ENCODE results near the gene TNFAIP8L2. TPM values are rescaled to one million over a fixed set of nuclear protein-coding genes. Genes with fewer than 3 reads are reported as not detected.

TNFAIP8L2 gene
- total RNA-seq, 5 donors from 2014 or later (not counting 1 experiment from before 2014, with no cell fraction given), result 3.7 to 41.2 (median 38.8) TPM

GRCh38 chr1:151130987-151131586, 25.4 kb upstream of the TNFAIP8L2 start:
- no peaks in the 10 kb centered on the region for H3K9me3 ChIP-seq
- H3K4me3 ChIP-seq (ENCODE audit: control insufficient read depth in 1 of 2, extremely low read depth in 1 of 2, low read length in 1 of 2), result peak overlapping the region; percentile 27 to 64
- ChIA-PET POLR2A (interaction anchor here (0.5 to 0.7 kb wide), 4 partner anchors 11 to 156 kb away, joined by 3 to 8 read pairs (median 6); partner anchors contain the start of gene CERS2 (in 1 of the 2)), CTCF (interaction anchor here (0.6 to 1.5 kb wide), 6 partner anchors 15 to 535 kb away, joined by 3 to 8 read pairs (median 4); no protein-coding TSS in a partner anchor)
- Mint-ChIP-seq H3K4me3 (peak overlapping the region; percentile 71 to 77 (median 76)), H3K9me3 (no peaks in the 10 kb centered on the region), H3K36me3 (no peaks in the 10 kb centered on the region), H3K4me1 (peaks cover 7 to 14% (median 13%) of the 10 kb centered on the region in 3 donors), H3K27ac (peak overlapping the region; percentile 52 to 82), H3K27me3 (peaks cover 0 to 4% of the 10 kb centered on the region in 2 donors)
- peak; percentile 55 to 91 (median 81) for DNase-seq
- no peak overlapping the region for H3K27ac ChIP-seq (ENCODE audit: low read length)
- ATAC-seq (replicated peaks in 1 of 4), result peak; percentile 97 to 100 (median 99)
- H3K36me3 ChIP-seq (ENCODE audit: control insufficient read depth in 2 of 2, extremely low read depth in 1 of 2, insufficient read depth in 1 of 2, low read length in 1 of 2), result peaks cover 0 to under 1% of the 10 kb centered on the region in 2 donors
- WGBS (ENCODE audit: insufficient coverage), result 19% methylated on average over 44 of the region's 45 CpGs
- H3K27me3 ChIP-seq (replicated peaks in 1 of 2; ENCODE audit: control insufficient read depth in 2 of 2, extremely low read depth in 1 of 2, insufficient read depth in 2 of 2, low read length in 1 of 2), result peaks cover 0 to 13% of the 10 kb centered on the region in 2 experiments
- peaks cover 2 to 11% of the 10 kb centered on the region in 2 experiments for H3K4me1 ChIP-seq (ENCODE audit: control insufficient read depth in 1 of 2, extremely low read depth in 1 of 2, insufficient read depth in 2 of 2, low read length in 2 of 2)

GRCh38 chr1:151131701-151132334, 24.6 kb upstream of the TNFAIP8L2 start:
- peak overlapping the region; percentile 27 to 64 for H3K4me3 ChIP-seq (ENCODE audit: control insufficient read depth in 1 of 2, extremely low read depth in 1 of 2, low read length in 1 of 2)
- ChIA-PET CTCF (interaction anchor here (0.6 to 1.5 kb wide), 6 partner anchors 16 to 536 kb away, joined by 3 to 8 read pairs (median 4); no protein-coding TSS in a partner anchor), POLR2A (interaction anchor here (0.5 to 0.7 kb wide), 3 partner anchors 10 to 98 kb away, joined by 3 to 4 read pairs (median 3); no protein-coding TSS in a partner anchor)
- Mint-ChIP-seq H3K27me3 (peaks cover 0 to 4% of the 10 kb centered on the region in 2 donors), H3K27ac (peak overlapping the region; percentile 24 to 82), H3K4me3 (peak overlapping the region; percentile 71 to 77 (median 76)), H3K36me3 (peaks cover 5% of the 10 kb centered on the region), H3K9me3 (no peaks in the 10 kb centered on the region), H3K4me1 (peaks cover 7 to 14% (median 13%) of the 10 kb centered on the region in 3 donors)
- ATAC-seq (replicated peaks in 1 of 4) (no peak), DNase-seq (no peak)
- H3K27ac ChIP-seq (ENCODE audit: low read length), result no peak overlapping the region
- no peaks in the 10 kb centered on the region for H3K9me3 ChIP-seq
- WGBS (ENCODE audit: insufficient coverage), result 81% methylated on average over 27 of the region's 39 CpGs
- peaks cover 0 to 13% of the 10 kb centered on the region in 2 experiments for H3K27me3 ChIP-seq (replicated peaks in 1 of 2; ENCODE audit: control insufficient read depth in 2 of 2, extremely low read depth in 1 of 2, insufficient read depth in 2 of 2, low read length in 1 of 2)
- H3K4me1 ChIP-seq (ENCODE audit: control insufficient read depth in 1 of 2, extremely low read depth in 1 of 2, insufficient read depth in 2 of 2, low read length in 2 of 2), result peaks cover 2 to 11% of the 10 kb centered on the region in 2 experiments
- no peaks in the 10 kb centered on the region for H3K36me3 ChIP-seq (ENCODE audit: control insufficient read depth in 2 of 2, extremely low read depth in 1 of 2, insufficient read depth in 1 of 2, low read length in 1 of 2)

GRCh38 chr1:151132335-151133017, 24.0 kb upstream of the TNFAIP8L2 start:
- DNase-seq (no peak), ATAC-seq (replicated peaks in 1 of 4) (no peak)
- H3K27ac Mint-ChIP-seq, result no peak overlapping the region
- Histone ChIP-seq H3K4me3 (ENCODE audit: control insufficient read depth in 1 of 2, extremely low read depth in 1 of 2, low read length in 1 of 2) (no peak overlapping the region), H3K36me3 (ENCODE audit: control insufficient read depth in 2 of 2, extremely low read depth in 1 of 2, insufficient read depth in 1 of 2, low read length in 1 of 2) (no peaks in the 10 kb centered on the region), H3K9me3 (no peaks in the 10 kb centered on the region), H3K27ac (ENCODE audit: low read length) (no peak overlapping the region), H3K4me1 (ENCODE audit: control insufficient read depth in 1 of 2, extremely low read depth in 1 of 2, insufficient read depth in 2 of 2, low read length in 2 of 2) (peaks cover 2 to 11% of the 10 kb centered on the region in 2 experiments), H3K27me3 (replicated peaks in 1 of 2; ENCODE audit: control insufficient read depth in 2 of 2, extremely low read depth in 1 of 2, insufficient read depth in 2 of 2, low read length in 1 of 2) (peaks cover 0 to 13% of the 10 kb centered on the region in 2 experiments)
- H3K27me3 Mint-ChIP-seq, result peaks cover 0 to 4% of the 10 kb centered on the region in 2 donors
- H3K4me1 Mint-ChIP-seq, result peaks cover 7 to 14% (median 13%) of the 10 kb centered on the region in 3 donors
- ChIA-PET POLR2A (no interaction called here), CTCF (no interaction called here)
- 97% methylated on average over 61 of the region's 74 CpGs for WGBS (ENCODE audit: insufficient coverage)
- H3K9me3 Mint-ChIP-seq, result no peaks in the 10 kb centered on the region
- H3K4me3 Mint-ChIP-seq, result peak overlapping the region in 2 of 3 donors; percentile 71 to 77
- H3K36me3 Mint-ChIP-seq, result peaks cover 6% of the 10 kb centered on the region

- Histone ChIP-seq H3K36me3 (ENCODE audit: control insufficient read depth in 2 of 2, extremely low read depth in 1 of 2, insufficient read depth in 1 of 2, low read length in 1 of 2) (no peaks in the 10 kb centered on the region), H3K27ac (ENCODE audit: low read length) (no peak overlapping the region), H3K4me3 (ENCODE audit: control insufficient read depth in 1 of 2, extremely low read depth in 1 of 2, low read length in 1 of 2) (no peak overlapping the region), H3K9me3 (no peaks in the 10 kb centered on the region), H3K27me3 (replicated peaks in 1 of 2; ENCODE audit: control insufficient read depth in 2 of 2, extremely low read depth in 1 of 2, insufficient read depth in 2 of 2, low read length in 1 of 2) (peaks cover 0 to 13% of the 10 kb centered on the region in 2 experiments), H3K4me1 (ENCODE audit: control insufficient read depth in 1 of 2, extremely low read depth in 1 of 2, insufficient read depth in 2 of 2, low read length in 2 of 2) (peaks cover 2 to 11% of the 10 kb centered on the region in 2 experiments)
- H3K36me3 Mint-ChIP-seq, result peaks cover 6% of the 10 kb centered on the region
- H3K4me1 Mint-ChIP-seq, result peaks cover 7 to 14% (median 13%) of the 10 kb centered on the region in 3 donors
- DNase-seq (no peak), ATAC-seq (replicated peaks in 1 of 4) (no peak)
- 97% methylated on average over 49 of the region's 65 CpGs for WGBS (ENCODE audit: insufficient coverage)
- POLR2A ChIA-PET, result no interaction called here
- H3K9me3 Mint-ChIP-seq, result no peaks in the 10 kb centered on the region
- H3K27ac Mint-ChIP-seq, result no peak overlapping the region
- CTCF ChIA-PET, result interaction anchor here in 1 of 2 donors (0.6 kb wide), 1 partner anchor 248 kb away, joined by 3 read pairs; no protein-coding TSS in a partner anchor
- no peak overlapping the region for H3K4me3 Mint-ChIP-seq
- H3K27me3 Mint-ChIP-seq, result peaks cover 0 to 4% of the 10 kb centered on the region in 2 donors
These were observed 23.2 kb upstream of the TNFAIP8L2 start for GRCh38 chr1:151133018-151133806.

- Mint-ChIP-seq H3K4me3 (no peak overlapping the region), H3K27ac (peak overlapping the region in 1 of 2 donors; percentile 4), H3K36me3 (peaks cover 6% of the 10 kb centered on the region), H3K27me3 (peaks cover 0 to 4% of the 10 kb centered on the region in 2 donors), H3K9me3 (no peaks in the 10 kb centered on the region), H3K4me1 (peaks cover 7 to 14% (median 13%) of the 10 kb centered on the region in 3 donors)
- Histone ChIP-seq H3K4me1 (ENCODE audit: control insufficient read depth in 1 of 2, extremely low read depth in 1 of 2, insufficient read depth in 2 of 2, low read length in 2 of 2) (peaks cover 2 to 11% of the 10 kb centered on the region in 2 experiments), H3K4me3 (ENCODE audit: control insufficient read depth in 1 of 2, extremely low read depth in 1 of 2, low read length in 1 of 2) (no peak overlapping the region), H3K27ac (ENCODE audit: low read length) (no peak overlapping the region), H3K27me3 (replicated peaks in 1 of 2; ENCODE audit: control insufficient read depth in 2 of 2, extremely low read depth in 1 of 2, insufficient read depth in 2 of 2, low read length in 1 of 2) (peaks cover 0 to 13% of the 10 kb centered on the region in 2 experiments), H3K36me3 (ENCODE audit: control insufficient read depth in 2 of 2, extremely low read depth in 1 of 2, insufficient read depth in 1 of 2, low read length in 1 of 2) (no peaks in the 10 kb centered on the region), H3K9me3 (no peaks in the 10 kb centered on the region)
- WGBS (ENCODE audit: insufficient coverage), result no CpG with 5 or more reads among the region's 3 CpGs
- no peak for DNase-seq
- no peak for ATAC-seq (replicated peaks in 1 of 4)
- ChIA-PET CTCF (interaction anchor here in 1 of 2 donors (0.5 kb wide), 1 partner anchor 91 kb away, joined by 3 read pairs; no protein-coding TSS in a partner anchor), POLR2A (interaction anchor here in 1 of 2 donors (0.7 kb wide), 1 partner anchor 21 kb away, joined by 3 read pairs; no protein-coding TSS in a partner anchor)
These were observed 22.1 kb upstream of the TNFAIP8L2 start for GRCh38 chr1:151134396-151134795.
